Heart left ventricle (tissue), 13 donors: Measurements from ENCODE around the gene ST3GAL4.
"Not testable (repeated sequence)": the region's sequence is repeated elsewhere in the genome, so short reads cannot be mapped to it uniquely, and the experiment has no call there.

ENCODE experiments used
- POLR2A ChIP-seq, 2 donors: fragments of 450-650 bp; IDR thresholded peaks; one replicate each; pipeline ENCODE4 v1.6.1; 2017; ENCODE audit warnings: antibody characterized with exemption in 2 of 2, mild to moderate bottlenecking in 2 of 2, moderate library complexity in 2 of 2
- TF ChIP-seq, protein P1 (sequence below), 12 donors: fragments of 200-600 bp; sonication (generic) in 4 of 12; IDR thresholded peaks; one replicate each; pipeline versions ENCODE4 v1.5.0 to v1.8.0; 2018 to 2022; ENCODE audit warnings: antibody characterized with exemption in 12 of 12, mild to moderate bottlenecking in 5 of 12
- donor health status: ischemic (EF 13 %, LVEDD 7.1; RV severe dilation, severe dysfunction).
- donor health status: DM: no; HTN: yes; CAD: no.
- donor health status: DM: no; HTN: no; CAD: no.
- donor health status: ischemic (EF 25% LVEDD 6.9; RV normal size, moderate dysfunction).
- donor health status: ischemic (EF 25% LVEDD 5.7; RV mildly dilated, moderate dysfunction).
- donor health status: ischemic (EF 35%, LVEDD 5.7; RV mildly dilated, moderate dysfunction).
- donor health status: nonischemic (EF 11% LVEDD 7.7; RV severe dilation, severe dysfunction).
- donor health status: DM: yes; HTN: yes; CAD: no.
- donor health status: PGD.
- donor health status: ischemic (EF 29% LVEDD 5.4; RV normal size, mild dysfunction).
- donor health status: nonischemic (EF 23%, LVEDD 6.1; RV moderate dilation, normal function).

DNA sequence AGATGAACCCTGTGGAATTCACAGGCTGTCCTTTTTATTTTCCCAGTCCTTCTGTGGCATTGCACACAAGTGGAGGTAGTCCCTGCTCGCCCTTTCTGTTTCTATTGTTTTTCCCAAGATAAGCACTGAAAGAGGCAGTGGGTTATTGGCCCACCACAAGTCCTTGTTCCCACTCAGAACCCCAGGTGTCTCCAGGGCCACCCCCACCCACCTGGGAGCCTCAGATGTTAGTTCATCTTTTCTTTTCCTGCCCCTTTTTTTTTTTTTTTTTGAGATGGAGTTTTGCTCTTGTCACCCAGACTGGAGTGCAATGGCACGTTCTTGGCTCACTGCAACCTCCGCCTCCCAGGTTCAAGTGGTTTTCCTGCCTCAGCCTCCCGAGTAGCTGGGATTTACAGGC, 46.7 kb upstream of the ST3GAL4 start:
- TF ChIP-seq, protein P1, sequence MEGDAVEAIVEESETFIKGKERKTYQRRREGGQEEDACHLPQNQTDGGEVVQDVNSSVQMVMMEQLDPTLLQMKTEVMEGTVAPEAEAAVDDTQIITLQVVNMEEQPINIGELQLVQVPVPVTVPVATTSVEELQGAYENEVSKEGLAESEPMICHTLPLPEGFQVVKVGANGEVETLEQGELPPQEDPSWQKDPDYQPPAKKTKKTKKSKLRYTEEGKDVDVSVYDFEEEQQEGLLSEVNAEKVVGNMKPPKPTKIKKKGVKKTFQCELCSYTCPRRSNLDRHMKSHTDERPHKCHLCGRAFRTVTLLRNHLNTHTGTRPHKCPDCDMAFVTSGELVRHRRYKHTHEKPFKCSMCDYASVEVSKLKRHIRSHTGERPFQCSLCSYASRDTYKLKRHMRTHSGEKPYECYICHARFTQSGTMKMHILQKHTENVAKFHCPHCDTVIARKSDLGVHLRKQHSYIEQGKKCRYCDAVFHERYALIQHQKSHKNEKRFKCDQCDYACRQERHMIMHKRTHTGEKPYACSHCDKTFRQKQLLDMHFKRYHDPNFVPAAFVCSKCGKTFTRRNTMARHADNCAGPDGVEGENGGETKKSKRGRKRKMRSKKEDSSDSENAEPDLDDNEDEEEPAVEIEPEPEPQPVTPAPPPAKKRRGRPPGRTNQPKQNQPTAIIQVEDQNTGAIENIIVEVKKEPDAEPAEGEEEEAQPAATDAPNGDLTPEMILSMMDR (IDR thresholded peaks at IDR 0.05) = not testable (repeated sequence)
- not testable (repeated sequence) for TF ChIP-seq POLR2A (IDR thresholded peaks at IDR 0.05)
